Measurements from ENCODE around the gene KDELR1. TPM values are rescaled to one million over a fixed set of nuclear protein-coding genes. Genes with fewer than 3 reads are reported as not detected.
A peak's percentile ranks its signal among the peaks of the same experiment; 100 is the strongest.

KDELR1 gene
- total and polyA plus RNA-seq, 9 of the 15 experiments (the other 6 are each of a cell fraction or from before 2014, with no cell fraction given), result 6.1 to 165 (median 58.5) TPM

DNA sequence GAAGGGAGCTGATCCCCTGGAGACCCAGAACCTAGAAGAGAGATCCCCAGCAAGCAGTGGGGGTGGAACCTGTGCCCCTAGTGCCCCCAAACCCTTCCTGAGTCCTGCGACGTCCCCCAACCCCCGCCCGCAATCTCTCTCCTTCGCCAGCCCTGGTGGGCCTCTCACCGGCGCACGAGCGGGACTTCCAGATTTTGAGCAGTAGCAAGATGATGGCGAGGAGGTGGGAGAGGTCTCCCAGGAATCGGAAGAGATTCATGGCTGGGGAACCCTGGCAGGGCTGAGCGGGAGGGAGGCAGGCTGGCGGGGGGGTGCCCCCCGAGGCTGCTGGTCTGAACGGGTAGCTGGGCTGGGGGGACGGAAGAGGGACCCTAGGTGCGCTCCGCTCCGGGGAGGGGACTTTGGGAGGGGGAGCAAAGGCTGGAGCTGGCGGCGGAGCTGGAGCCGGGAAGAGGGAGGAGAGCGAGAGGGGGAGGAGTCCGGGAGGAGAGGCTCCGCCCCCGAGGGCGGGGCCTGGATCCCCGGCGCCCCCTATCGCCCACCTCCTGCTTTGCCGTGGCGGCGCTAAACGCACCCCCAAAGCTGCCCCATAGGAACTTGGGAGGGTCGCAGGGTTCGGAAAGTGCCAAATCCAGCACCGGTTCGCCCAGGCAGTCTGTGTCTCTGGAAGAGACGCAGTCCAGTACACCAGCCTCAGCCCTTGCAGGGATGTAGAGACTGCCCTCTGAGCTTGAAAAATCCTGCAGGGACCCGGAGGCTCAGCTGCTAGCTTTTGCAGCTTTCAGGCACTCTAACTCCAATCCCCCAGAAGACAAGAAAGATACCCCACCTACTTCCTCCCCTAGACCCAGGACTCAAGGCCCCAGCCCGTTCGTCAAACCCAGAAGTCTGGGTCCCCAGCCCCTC lies at the start of gene KDELR1 (continued):
- TF ChIP-seq RCOR1 (IDR thresholded peaks at IDR 0.05; ENCODE audit: borderline replicate concordance in 1 of 2, low read depth in 2 of 2, low read length in 2 of 2) (peak in 1 of 2 experiments; percentile 6; a peak in 1 of 4 replicates), YY1 (IDR thresholded peaks at IDR 0.05; ENCODE audit: borderline replicate concordance in 1 of 3, control insufficient read depth in 1 of 3, extremely low read depth in 1 of 3, insufficient read depth in 3 of 3, insufficient read length in 1 of 3, insufficient replicate concordance in 2 of 3, low read depth in 1 of 3, low read length in 2 of 3) (peak in 1 of 3 experiments; percentile 45), FOXJ2 (tag; IDR thresholded peaks at IDR 0.05) (no peak), LARP7 (IDR thresholded peaks at IDR 0.05) (no peak), BRF1 (IDR thresholded peaks at IDR 0.05; ENCODE audit: borderline replicate concordance, extremely low read depth, insufficient read length) (no peak), ARNT (IDR thresholded peaks at IDR 0.05) (no peak), MAZ (CRISPR knock-in tag; conservative IDR thresholded peaks at IDR 0.05 in 1 of 2, IDR thresholded peaks at IDR 0.05 in 1 of 2) (peak in 1 of 2 experiments; percentile 86), RBM25 (IDR thresholded peaks at IDR 0.05; ENCODE audit: low read depth, low read length, severe bottlenecking) (no peak), DACH1 (IDR thresholded peaks at IDR 0.05; ENCODE audit: partially characterized antibody) (no peak), SIN3A (IDR thresholded peaks at IDR 0.05; ENCODE audit: borderline replicate concordance in 2 of 2, control insufficient read depth in 1 of 2, low read depth in 2 of 2, low read length in 2 of 2) (peak in 1 of 2 experiments; percentile 7; a peak in 1 of 4 replicates), HIVEP1 (CRISPR knock-in tag; IDR thresholded peaks at IDR 0.05) (no peak), ELF4 (CRISPR knock-in tag; IDR thresholded peaks at IDR 0.05) (0 out of 2 replicates have a peak, but pooled peaks have one; percentile 14), FOS (IDR thresholded peaks at IDR 0.05; ENCODE audit: extremely low read depth, insufficient read length) (no peak), NRF1 (conservative IDR thresholded peaks at IDR 0.05 in 1 of 2, IDR thresholded peaks at IDR 0.05 in 1 of 2) (no peak), HDAC2 (IDR thresholded peaks at IDR 0.05) (no peak)
- TF ChIP-seq, protein P1, sequence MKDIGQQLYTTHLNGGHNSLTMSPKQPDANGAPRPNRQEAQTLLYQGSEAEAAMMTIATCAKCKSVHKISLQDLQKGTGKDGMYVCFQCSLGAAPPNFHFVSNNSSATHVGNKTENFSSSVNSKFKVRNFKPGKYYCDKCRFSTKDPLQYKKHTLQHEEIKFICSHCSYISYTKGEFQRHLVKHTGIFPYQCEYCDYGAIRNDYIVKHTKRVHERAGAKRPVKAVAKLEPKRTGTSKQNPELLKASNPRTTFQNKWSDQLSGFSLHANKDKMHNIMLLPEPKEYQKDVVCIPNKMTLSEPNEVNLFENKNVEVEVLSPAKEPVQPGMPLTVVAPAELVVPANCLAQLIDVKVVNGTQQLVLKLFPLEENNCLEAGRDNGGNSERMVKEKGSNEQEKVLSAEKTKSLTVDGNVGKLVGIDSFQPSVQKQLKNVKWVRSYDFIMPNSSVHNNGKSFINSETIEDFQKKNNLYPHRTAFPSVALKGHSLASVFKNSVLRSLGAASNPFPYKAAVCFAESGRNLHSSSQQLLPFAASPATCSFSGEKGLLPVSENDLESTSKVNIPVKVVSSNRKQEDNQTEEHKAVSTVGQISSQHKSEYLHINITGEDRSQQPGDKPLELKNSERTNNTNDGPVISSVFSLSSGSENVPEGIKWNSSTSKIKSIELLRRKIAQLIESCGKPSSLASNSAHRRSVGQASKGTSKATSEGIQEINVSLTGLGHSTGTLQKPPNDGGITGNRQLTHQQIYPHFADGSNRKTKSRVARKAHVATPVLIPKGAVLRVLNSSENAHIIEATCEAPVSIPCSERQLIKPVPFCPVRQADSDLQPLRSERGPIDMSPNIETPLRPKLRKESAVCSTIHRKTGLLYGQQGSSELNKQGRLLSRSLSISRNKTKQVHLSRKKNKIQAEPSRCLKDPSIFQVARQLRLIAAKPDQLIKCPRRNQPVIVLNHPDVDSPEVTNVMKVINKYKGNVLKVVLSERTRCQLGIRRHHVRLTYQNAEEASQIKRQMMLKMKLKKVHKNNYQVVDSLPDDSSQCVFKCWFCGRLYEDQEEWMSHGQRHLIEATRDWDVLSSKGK (CRISPR knock-in tag; IDR thresholded peaks at IDR 0.05), result no peak
- TF ChIP-seq, protein P2, sequence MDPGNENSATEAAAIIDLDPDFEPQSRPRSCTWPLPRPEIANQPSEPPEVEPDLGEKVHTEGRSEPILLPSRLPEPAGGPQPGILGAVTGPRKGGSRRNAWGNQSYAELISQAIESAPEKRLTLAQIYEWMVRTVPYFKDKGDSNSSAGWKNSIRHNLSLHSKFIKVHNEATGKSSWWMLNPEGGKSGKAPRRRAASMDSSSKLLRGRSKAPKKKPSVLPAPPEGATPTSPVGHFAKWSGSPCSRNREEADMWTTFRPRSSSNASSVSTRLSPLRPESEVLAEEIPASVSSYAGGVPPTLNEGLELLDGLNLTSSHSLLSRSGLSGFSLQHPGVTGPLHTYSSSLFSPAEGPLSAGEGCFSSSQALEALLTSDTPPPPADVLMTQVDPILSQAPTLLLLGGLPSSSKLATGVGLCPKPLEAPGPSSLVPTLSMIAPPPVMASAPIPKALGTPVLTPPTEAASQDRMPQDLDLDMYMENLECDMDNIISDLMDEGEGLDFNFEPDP (CRISPR knock-in tag; IDR thresholded peaks at IDR 0.05), result no peak
- TF ChIP-seq, protein P3, sequence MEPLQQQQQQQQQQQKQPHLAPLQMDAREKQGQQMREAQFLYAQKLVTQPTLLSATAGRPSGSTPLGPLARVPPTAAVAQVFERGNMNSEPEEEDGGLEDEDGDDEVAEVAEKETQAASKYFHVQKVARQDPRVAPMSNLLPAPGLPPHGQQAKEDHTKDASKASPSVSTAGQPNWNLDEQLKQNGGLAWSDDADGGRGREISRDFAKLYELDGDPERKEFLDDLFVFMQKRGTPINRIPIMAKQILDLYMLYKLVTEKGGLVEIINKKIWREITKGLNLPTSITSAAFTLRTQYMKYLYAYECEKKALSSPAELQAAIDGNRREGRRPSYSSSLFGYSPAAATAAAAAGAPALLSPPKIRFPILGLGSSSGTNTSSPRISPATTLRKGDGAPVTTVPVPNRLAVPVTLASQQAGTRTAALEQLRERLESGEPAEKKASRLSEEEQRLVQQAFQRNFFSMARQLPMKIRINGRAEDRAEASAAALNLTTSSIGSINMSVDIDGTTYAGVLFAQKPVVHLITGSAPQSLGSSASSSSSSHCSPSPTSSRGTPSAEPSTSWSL (CRISPR knock-in tag; IDR thresholded peaks at IDR 0.05; ENCODE audit: borderline replicate concordance), result no peak

Data from K562 (cell line).